ENCODE data around the gene SERTM1.

- TF ChIP-seq NPAS2 (CRISPR knock-in tag; IDR thresholded peaks at IDR 0.05; ENCODE audit: borderline replicate concordance) (no peak), SREBF2 (IDR thresholded peaks at IDR 0.05) (no peak), HDAC2 (IDR thresholded peaks at IDR 0.05) (no peak), CTCF (IDR thresholded peaks at IDR 0.05) (no peak), MAX (IDR thresholded peaks at IDR 0.05) (no peak), REST (IDR thresholded peaks at IDR 0.05) (no peak), EHF (CRISPR knock-in tag; IDR thresholded peaks at IDR 0.05) (no peak)
Observed at GRCh38 chr13:36666477-36667229, 7.2 kb upstream of the SERTM1 start.
